HG03558 (cell line): ENCODE results near the gene IL4R.

Experiments
- ATAC-seq: cut with Tn5 transposase; IDR thresholded peaks from one replicate; pipeline ENCODE4 v1.9.1; 2021; ENCODE audit warnings: moderate number of reproducible peaks; ENCODE audit not compliant: unreplicated experiment; ENCODE audit errors: extremely low read depth

IL4R gene

DNA sequence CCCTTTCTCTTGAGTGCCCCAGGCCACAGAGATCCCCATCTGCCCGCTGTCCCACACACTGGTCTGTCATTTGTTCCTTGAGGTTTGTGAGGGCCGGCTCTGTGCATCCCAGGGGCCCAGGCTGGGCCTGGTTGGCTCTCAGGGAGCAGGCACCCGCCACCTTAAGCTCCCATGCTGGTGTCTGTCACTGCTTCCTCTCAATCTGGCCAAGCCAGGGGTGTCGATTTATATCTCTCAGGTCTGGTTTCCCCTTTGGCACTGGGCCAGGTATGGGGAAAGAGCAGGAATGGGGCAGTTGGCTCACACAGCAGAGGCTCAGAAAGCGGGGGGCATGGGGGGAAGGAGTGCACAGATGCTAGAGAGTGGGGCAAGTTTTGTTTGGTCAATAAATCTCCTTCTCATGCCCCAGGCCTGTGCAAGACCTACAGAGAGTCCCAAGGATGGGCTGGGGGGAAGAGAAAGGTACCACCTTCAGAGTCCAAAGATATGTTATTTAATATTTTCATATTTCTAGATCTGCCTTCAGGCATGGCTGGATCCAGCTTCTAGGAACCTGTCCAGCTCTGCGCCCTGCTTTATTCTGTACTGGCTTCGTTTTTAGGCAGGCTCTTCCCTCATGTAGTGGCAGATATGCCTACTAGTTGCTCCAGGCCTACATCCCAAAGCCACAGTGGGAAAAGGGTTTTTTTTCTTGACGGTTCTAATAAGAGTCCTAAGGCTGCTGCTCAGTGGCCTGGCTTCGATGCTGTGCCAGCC, 34.3 kb downstream of the IL4R start:
- ATAC-seq, result no peak

DNA sequence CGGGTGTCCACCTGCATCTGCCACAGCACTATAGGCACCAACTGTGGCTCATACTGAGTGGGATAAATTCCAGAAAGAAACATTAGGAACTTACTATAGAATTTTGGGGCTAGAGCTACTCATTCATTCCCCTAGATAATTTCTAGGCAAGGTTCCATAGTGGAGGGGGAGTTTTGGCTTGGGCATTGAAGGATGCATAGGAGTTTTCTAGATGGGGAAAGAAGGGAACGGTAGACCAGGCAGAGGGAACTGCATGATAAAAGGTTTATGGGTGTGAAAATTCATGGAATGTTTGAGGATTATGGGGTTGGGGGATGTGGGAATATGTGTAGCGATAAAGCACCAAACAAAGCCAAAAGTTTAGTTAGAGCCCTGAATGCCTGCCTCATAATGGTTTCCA, 35.5 kb downstream of the IL4R start:
- no peak for ATAC-seq

- no peak for ATAC-seq
These were observed 36.2 kb downstream of the IL4R start for GRCh38 chr16:27350006-27350405.

GRCh38 chr16:27351989-27352388, 38.2 kb downstream of the IL4R start:
- ATAC-seq, result no peak

GRCh38 chr16:27353853-27354252, 40.1 kb downstream of the IL4R start:
- no peak for ATAC-seq

- no peak for ATAC-seq
These were observed 41.8 kb downstream of the IL4R start for GRCh38 chr16:27355610-27356009.

DNA sequence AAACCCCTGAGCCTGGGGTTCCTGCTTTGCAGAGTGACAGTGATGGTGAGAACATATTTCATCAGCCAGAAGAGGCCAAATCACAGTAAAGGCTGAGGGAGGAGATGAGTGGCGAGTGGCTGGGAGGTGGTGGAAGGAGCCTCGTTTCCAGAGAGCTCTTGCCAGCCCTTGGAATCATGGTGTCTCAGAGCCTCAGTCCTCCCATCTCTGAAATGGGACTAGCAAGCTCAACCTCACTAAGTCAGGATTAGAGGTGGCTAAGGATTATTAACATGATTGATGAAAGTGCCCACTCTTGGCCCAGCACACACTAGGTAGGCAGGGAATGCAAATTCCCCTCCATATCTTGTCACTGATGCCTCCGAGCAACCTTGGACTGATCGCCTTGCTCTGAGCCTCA, 43.0 kb downstream of the IL4R start:
- ATAC-seq, result no peak

GRCh38 chr16:27359051-27359450, 45.3 kb downstream of the IL4R start:
- no peak for ATAC-seq

DNA sequence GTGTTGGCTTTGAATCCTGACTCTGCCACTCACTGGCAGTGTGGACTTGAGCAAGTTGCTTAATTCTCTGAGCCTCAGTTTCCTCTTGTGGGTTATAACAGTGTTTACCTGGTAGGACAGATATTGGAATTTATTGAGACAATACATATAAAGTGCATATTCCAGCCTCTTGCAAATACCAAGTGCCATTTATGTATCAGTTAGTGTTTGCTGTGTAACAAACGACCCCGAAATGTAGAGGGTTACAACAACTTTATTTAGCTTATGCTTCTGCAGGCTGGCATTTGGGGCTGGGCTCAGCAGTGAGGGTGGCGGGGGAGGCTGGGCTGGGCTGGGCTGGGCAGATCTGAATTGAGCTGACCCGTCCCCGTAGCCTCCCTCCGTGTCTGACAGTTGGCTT, 45.8 kb downstream of the IL4R start:
- no peak for ATAC-seq

DNA sequence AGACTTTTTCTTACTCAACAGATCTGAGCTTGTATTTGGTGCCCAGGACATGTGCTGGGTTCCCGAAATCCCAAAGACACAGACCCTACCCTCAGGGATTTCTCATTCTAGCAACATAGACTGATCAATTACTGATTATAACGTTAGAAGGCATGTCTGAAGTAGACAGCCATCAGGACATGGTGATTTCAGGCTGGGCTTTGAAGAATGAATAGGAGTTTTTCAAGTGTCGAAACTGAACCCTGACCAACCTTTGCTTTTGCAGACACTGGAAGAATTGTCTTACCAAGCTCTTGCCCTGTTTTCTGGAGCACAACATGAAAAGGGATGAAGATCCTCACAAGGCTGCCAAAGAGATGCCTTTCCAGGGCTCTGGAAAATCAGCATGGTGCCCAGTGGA, 48.2 kb downstream of the IL4R start:
- ATAC-seq, result no peak

- no peak for ATAC-seq
These were observed 48.9 kb downstream of the IL4R start for GRCh38 chr16:27362570-27363245.

- ATAC-seq, result no peak
These were observed 49.5 kb downstream of the IL4R start for GRCh38 chr16:27363246-27363632.

DNA sequence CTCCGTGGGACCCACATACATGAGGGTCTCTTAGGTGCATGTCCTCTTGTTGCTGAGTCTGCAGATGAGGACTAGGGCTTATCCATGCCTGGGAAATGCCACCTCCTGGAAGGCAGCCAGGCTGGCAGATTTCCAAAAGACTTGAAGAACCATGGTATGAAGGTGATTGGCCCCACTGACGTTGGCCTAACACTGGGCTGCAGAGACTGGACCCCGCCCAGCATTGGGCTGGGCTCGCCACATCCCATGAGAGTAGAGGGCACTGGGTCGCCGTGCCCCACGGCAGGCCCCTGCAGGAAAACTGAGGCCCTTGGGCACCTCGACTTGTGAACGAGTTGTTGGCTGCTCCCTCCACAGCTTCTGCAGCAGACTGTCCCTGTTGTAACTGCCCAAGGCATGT, 50.0 kb downstream of the IL4R start:
- ATAC-seq, result no peak

- ATAC-seq, result no peak
These were observed 50.8 kb downstream of the IL4R start for GRCh38 chr16:27364493-27365141.

DNA sequence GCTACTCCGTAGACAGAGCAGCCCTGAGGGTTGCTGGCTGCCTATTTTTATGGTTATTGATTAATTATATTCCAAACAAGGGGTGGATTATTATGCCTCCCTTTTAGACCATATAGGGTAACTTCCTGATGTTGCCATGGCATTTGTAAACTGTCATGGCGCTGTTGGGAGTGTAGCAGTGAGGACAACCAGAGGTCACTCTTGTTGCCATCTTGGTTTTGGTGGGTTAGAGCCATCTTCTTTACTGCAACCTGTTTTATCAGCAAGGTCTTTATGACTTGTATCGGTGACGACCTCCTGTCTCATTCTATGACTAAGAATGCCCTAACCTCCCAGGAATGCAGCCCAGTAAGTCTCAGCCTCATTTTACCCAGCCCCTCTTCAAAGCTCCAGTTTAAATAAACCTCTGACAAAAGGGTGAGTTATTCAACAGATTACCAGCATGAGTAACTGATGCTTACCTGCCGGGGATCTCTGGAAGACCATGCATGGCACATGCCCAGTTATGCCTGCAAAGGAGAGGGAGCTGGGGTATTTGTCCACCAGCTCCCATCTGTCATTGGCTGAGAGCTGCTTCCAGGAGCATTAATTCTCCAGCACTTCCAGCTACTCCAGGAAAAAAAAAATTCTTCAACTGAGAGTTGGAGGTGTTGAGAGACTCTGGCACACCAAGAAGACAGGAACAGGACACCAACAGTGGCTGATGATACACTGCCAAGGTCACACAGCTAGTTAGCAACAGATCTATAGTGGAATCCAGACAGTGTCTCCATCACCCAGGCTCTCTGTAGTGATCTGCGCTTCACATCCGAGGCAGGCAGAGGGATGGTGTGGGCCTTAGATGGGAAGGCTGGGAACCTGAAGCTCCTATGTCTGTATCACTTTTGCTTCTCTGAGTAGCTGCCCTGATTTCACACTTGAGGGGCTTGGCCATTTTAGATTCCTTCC, 51.6 kb downstream of the IL4R start:
- no peak for ATAC-seq

GRCh38 chr16:27366687-27367460, 53.1 kb downstream of the IL4R start:
- ATAC-seq, result no peak

DNA sequence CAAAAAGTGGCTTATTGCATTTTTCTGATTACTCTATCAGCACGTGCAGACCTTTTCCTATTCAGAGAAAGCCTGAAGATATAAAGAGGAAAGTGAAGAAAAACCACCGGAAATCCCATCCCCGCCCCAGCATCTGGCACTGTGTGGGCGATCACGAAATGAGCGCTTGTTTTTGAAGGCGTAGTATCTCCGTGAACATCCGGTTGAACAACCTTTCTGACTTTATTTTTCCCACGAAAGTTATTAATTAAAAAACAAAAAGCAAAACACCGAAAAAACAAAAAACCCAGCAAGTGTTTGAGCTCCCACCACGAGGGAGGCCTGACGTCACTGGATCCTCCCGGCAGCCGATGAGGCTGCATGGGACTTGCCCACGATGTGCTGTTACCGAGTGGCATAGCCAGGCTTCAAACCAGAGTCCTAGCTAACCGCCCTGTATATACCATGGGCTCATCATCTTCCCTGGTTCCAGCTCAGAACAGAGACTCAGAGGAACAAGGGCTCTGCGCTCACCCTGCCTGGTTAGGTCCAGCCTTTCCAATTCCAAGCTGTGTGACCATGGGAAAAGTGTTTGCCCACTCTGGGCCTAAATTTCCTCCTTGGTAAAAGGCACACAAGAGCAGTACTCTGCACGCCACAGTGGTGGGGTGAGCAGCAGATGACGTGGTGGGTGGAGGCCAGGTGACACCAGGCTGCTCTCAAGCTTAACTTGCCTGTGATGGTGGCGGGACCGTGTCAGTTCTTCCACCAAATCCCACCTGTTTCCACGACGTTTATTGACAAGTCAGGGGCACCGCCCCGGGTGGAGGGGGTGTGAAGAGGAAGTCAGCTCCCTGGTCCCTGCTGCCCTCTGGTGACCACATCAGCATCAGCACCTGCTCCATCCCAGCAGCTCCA, 53.9 kb downstream of the IL4R start:
- ATAC-seq, result peak; percentile 51

- ATAC-seq, result no peak
These were observed 54.6 kb downstream of the IL4R start for GRCh38 chr16:27368358-27368722.

- no peak for ATAC-seq
These were observed 56.0 kb downstream of the IL4R start for GRCh38 chr16:27369806-27370205.
